Lung (tissue), 12 donors: ENCODE results near the gene KIAA0408. TPM values are rescaled to one million over a fixed set of nuclear protein-coding genes. Genes with fewer than 3 reads are reported as not detected.

Source experiments
- ATAC-seq: fragments of 200-7000 bp; cut with Tn5 transposase; one replicate; pipeline ENCODE4 v1.9.1; 2020; ENCODE audit warnings: moderate number of reproducible peaks; ENCODE audit not compliant: insufficient read depth, low FRiP score
- DNase-seq, 3 donors: peaks; one replicate each; pipeline ENCODE4 v3.0.0-alpha.2; 2013 to 2017
- H3K27ac ChIP-seq, 2 donors: one replicate each; pipeline ENCODE4 v1.5.1; 2013; ENCODE audit warnings: mild to moderate bottlenecking in 2 of 2, moderate library complexity in 2 of 2, control low read depth in 1 of 2, inconsistent platforms in 1 of 2, low read depth in 1 of 2, low read length in 1 of 2
- H3K27me3 ChIP-seq, 3 donors: one replicate each; pipeline ENCODE4 v1.5.1; 2013; ENCODE audit warnings: low read length in 2 of 3; ENCODE audit not compliant: control insufficient read depth in 3 of 3, insufficient read depth in 3 of 3
- H3K36me3 ChIP-seq, 4 donors: one replicate each; pipeline ENCODE4 v1.5.1; 2013; ENCODE audit warnings: low read length in 4 of 4, mild to moderate bottlenecking in 1 of 4, moderate library complexity in 1 of 4; ENCODE audit not compliant: control insufficient read depth in 4 of 4, insufficient read depth in 4 of 4
- H3K4me1 ChIP-seq, 5 donors: one replicate each; pipeline ENCODE4 v1.5.1; 2013; ENCODE audit warnings: low read length in 5 of 5, mild to moderate bottlenecking in 2 of 5, moderate library complexity in 1 of 5; ENCODE audit not compliant: control insufficient read depth in 5 of 5, insufficient read depth in 5 of 5
- H3K4me3 ChIP-seq: one replicate; pipeline ENCODE4 v1.5.1; 2013; ENCODE audit warnings: mild to moderate bottlenecking, control low read depth, moderate library complexity
- H3K9ac ChIP-seq, 2 donors: one replicate each; pipeline ENCODE4 v1.5.1; 2013; ENCODE audit warnings: low read length in 2 of 2, control low read depth in 1 of 2; ENCODE audit not compliant: insufficient read depth in 1 of 2
- H3K9me3 ChIP-seq, 4 donors: one replicate each; pipeline ENCODE4 v1.5.1; 2013; ENCODE audit warnings: low read length in 3 of 4, mild to moderate bottlenecking in 1 of 4, moderate library complexity in 1 of 4; ENCODE audit not compliant: control insufficient read depth in 4 of 4, insufficient read depth in 3 of 4
- WGBS, 2 donors: extraction: QIAGEN DNeasy Blood & Tissue Kit; methylation state at CpG; one replicate each; pipeline ENCODE4 v1.1.7; 2013; 5-methylcytosine and 5-hydroxymethylcytosine counted together
- polyA plus RNA-seq, 2 donors: library from polyadenylated mRNA; stranded (reverse); fragments of 200-250 nt; gene quantifications; one replicate each; pipeline ENCODE4 v1.2.1, GENCODE V29; 2013
- total RNA-seq, 2 donors: library from RNA; depleted of rRNA in 1 of 2; stranded (reverse); fragments of >200 nt in 1 of 2; gene quantifications; one replicate each; pipeline ENCODE4 v1.2.1, GENCODE V29; 2014 to 2021
- TF ChIP-seq, protein P1 (sequence below): IDR thresholded peaks from 2 replicates; pipeline ENCODE4 v1.5.1; 2012; ENCODE audit warnings: mild to moderate bottlenecking; ENCODE audit errors: control extremely low read depth, extremely low read depth
- donor health status: control.
- donor health status: control.
- donor health status: Bipolar disorder and iron deficiency.
- donor health status: healthy.
- donor health status: DM: yes; HTN: yes; CAD: no.

KIAA0408 gene
- total and polyA plus RNA-seq, 4 donors: 2.9 to 73.0 (median 20.8) TPM

- ATAC-seq (no peak), DNase-seq (no peak)
- peaks cover 0 to 6% (median 0%) of the 10 kb centered on the region in 4 donors for H3K9me3 ChIP-seq
- WGBS, 2 donors: 83 to 86% methylated on average over 34 of the region's 34 CpGs
- no peak overlapping the region for H3K4me3 ChIP-seq
- no peak overlapping the region for H3K27ac ChIP-seq
- no peak overlapping the region for H3K9ac ChIP-seq
- TF ChIP-seq, protein P1, sequence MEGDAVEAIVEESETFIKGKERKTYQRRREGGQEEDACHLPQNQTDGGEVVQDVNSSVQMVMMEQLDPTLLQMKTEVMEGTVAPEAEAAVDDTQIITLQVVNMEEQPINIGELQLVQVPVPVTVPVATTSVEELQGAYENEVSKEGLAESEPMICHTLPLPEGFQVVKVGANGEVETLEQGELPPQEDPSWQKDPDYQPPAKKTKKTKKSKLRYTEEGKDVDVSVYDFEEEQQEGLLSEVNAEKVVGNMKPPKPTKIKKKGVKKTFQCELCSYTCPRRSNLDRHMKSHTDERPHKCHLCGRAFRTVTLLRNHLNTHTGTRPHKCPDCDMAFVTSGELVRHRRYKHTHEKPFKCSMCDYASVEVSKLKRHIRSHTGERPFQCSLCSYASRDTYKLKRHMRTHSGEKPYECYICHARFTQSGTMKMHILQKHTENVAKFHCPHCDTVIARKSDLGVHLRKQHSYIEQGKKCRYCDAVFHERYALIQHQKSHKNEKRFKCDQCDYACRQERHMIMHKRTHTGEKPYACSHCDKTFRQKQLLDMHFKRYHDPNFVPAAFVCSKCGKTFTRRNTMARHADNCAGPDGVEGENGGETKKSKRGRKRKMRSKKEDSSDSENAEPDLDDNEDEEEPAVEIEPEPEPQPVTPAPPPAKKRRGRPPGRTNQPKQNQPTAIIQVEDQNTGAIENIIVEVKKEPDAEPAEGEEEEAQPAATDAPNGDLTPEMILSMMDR: no peak
- peaks cover 0 to 5% (median 0%) of the 10 kb centered on the region in 5 donors for H3K4me1 ChIP-seq
- no peaks in the 10 kb centered on the region for H3K27me3 ChIP-seq
- H3K36me3 ChIP-seq: peaks cover 0 to 12% (median 1%) of the 10 kb centered on the region in 4 donors
These were observed 16.6 kb upstream of the KIAA0408 start for GRCh38 chr6:127475823-127476176.

DNA sequence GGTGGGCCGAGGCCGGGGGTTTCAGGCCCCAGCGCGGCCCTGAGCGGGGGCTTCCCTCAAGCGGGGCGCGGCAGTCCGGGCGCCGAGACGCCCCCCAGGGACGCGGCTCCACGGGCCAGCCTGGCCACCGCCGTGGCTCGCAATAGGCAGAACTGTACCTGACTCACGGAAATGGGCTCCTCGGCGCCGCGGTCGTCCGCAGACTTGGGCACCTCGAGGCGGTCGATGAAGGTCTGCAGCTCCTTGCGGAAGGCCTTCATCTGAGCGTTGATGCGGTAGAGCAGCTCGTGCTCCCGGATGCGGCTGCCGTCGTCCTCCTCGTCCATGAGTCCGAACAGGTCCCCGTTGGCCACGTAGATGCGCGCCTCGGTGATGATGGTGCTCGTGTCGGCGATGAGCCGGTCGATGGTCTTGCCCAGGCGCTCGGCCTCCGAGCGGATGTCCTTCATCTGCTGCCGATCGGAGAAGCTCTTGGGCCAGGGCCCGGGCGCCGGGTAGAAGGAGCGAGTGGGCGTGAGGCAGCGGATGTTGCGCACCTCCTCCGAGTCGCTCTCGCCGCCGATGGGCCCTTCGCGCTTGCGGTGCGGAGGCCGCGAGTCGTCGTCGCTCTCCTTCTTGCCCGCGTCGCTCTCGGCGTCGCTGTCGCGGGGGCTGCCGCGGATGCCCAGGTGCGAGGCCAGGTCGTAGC lies 16.1 kb upstream of the KIAA0408 start:
- Histone ChIP-seq H3K9ac (no peak overlapping the region), H3K4me3 (no peak overlapping the region), H3K9me3 (peaks cover 0 to 6% (median 0%) of the 10 kb centered on the region in 4 donors), H3K27ac (no peak overlapping the region), H3K4me1 (peaks cover 0 to 5% (median 0%) of the 10 kb centered on the region in 5 donors), H3K27me3 (no peaks in the 10 kb centered on the region), H3K36me3 (peaks cover 0 to 12% (median 1%) of the 10 kb centered on the region in 4 donors)
- TF ChIP-seq, protein P1: no peak
- DNase-seq (no peak), ATAC-seq (no peak)
- WGBS, 2 donors: 85 to 89% methylated on average over 83 to 87 of the region's 87 CpGs

GRCh38 chr6:127471379-127472255 lies 12.4 kb upstream of the KIAA0408 start:
- whole genome bisulfite sequencing, 2 donors: 49 to 78% methylated on average over 5 of the region's 5 CpGs
- DNase-seq: peak in 2 of 3 donors; percentile 11 to 46
- Histone ChIP-seq H3K9me3 (peaks cover 0 to 6% (median 0%) of the 10 kb centered on the region in 4 donors), H3K27ac (no peak overlapping the region), H3K36me3 (peaks cover 0 to 7% (median 0%) of the 10 kb centered on the region in 4 donors), H3K4me1 (peaks cover 0 to 5% (median 0%) of the 10 kb centered on the region in 5 donors), H3K9ac (no peak overlapping the region), H3K4me3 (no peak overlapping the region), H3K27me3 (no peaks in the 10 kb centered on the region)
- no peak for ATAC-seq
- TF ChIP-seq, protein P1: no peak
